Epithelial cell of esophagus (primary cell): ENCODE results near the gene RFT1.

Experiments used
- DNase-seq: peaks from one replicate; pipeline ENCODE4 v3.0.0; 2010; ENCODE audit warnings: low read depth
- H3K4me3 ChIP-seq: 2 replicates; pipeline ENCODE4 v1.5.1; 2011; ENCODE audit warnings: mild to moderate bottlenecking, low read length, control low read depth
- TF ChIP-seq, protein P1 (sequence below): IDR thresholded peaks from 2 replicates; pipeline ENCODE4 v1.5.1; 2011; ENCODE audit warnings: low read depth, mild to moderate bottlenecking, low read length, control low read depth, inconsistent platforms; ENCODE audit not compliant: insufficient read depth; ENCODE audit errors: missing control alignments

The RFT1 gene

DNA sequence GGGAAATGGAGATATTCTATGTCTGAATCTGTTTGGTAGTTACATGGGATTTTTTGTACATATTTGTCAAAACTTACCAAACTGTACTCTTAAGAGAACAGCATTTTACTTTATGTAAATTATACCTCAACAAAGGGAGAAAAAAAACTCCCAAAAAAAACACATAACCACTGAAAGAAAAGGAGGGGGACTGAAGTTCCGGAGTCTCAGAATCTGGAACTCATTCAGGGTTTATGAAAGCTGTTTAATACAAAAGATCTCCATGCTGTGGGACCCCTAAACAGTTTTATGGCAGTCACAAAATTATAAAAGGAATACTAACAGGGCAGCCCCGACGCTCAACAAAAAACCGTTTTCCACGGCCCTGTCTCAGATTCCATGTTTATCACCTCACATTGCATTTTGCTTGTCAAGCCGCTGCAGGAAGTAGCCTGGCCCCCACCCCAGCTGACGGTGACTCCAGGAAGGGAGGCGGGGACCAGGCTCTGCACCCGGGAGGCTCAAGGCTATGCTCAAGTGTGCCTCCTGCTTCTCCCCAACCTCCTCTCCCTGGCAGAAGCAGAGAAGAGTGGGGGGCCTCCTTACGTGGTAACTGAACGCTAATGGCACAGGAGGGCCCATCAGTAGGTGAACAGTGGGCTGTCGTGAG lies 29.3 kb downstream of the RFT1 start:
- no peak for DNase-seq
- H3K4me3 ChIP-seq = no peak overlapping the region
- TF ChIP-seq, protein P1, sequence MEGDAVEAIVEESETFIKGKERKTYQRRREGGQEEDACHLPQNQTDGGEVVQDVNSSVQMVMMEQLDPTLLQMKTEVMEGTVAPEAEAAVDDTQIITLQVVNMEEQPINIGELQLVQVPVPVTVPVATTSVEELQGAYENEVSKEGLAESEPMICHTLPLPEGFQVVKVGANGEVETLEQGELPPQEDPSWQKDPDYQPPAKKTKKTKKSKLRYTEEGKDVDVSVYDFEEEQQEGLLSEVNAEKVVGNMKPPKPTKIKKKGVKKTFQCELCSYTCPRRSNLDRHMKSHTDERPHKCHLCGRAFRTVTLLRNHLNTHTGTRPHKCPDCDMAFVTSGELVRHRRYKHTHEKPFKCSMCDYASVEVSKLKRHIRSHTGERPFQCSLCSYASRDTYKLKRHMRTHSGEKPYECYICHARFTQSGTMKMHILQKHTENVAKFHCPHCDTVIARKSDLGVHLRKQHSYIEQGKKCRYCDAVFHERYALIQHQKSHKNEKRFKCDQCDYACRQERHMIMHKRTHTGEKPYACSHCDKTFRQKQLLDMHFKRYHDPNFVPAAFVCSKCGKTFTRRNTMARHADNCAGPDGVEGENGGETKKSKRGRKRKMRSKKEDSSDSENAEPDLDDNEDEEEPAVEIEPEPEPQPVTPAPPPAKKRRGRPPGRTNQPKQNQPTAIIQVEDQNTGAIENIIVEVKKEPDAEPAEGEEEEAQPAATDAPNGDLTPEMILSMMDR = no peak

DNA sequence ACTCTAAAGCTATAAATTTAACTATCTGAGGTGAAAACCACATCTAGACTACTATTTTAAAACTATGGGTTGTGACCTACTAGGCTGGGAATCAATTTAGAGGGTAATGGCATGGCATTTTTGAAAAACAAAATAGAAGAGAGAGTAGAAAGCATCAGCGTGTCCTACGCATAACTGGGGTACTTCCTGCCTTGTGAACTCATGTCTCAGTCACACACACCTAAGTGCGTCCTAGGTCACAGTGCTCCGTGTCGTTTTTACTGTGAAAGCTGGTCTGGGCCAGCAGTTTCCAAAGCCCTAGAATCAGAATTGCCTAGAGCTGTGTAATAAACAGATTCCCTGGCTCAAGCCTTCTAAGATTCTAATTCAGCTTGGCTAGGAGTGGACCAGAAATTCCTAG lies 32.3 kb downstream of the RFT1 start:
- DNase-seq = no peak
- TF ChIP-seq, protein P1 = no peak
- no peak overlapping the region for H3K4me3 ChIP-seq

DNA sequence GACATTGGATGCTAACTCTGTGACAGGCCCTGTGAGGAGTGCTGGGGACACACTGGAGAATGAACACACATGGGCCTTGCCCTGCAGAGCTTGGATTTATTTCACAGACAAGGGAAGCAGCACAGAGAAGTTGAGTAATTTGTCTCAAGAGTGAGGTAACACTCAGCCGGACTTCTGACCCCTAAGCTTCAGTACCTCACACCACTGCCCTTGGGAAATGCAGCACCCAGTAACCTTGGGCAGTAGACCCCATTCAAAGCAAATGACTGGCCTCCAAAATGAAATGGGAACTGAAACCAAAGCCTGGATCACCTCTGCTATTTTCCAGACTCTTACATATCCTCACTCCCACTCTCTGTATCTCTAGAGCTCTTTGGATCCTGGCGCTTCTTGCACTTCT lies 37.3 kb downstream of the RFT1 start:
- TF ChIP-seq, protein P1 = no peak
- H3K4me3 ChIP-seq = no peak overlapping the region
- DNase-seq = no peak

DNA sequence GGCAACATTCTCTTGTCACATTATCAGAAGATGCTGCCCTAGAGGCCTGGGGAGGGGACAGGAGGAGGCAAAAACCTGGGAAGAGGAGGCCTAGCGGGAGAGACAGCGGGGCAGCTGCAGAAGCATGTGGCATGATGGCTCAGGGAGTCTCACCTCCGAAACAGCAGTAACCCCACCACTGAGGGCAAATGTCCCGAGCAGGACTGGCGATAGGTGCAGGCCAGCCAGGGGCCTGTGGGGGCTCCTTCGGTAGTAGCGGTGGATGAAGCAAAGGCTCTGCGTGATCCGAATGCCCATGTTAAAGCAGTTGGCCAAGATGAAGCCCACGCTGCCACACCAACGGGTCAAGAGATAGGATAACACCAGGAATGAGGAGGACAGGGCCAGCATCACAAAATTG lies 38.0 kb downstream of the RFT1 start:
- TF ChIP-seq, protein P1 = no peak
- DNase-seq = no peak
- no peak overlapping the region for H3K4me3 ChIP-seq

DNA sequence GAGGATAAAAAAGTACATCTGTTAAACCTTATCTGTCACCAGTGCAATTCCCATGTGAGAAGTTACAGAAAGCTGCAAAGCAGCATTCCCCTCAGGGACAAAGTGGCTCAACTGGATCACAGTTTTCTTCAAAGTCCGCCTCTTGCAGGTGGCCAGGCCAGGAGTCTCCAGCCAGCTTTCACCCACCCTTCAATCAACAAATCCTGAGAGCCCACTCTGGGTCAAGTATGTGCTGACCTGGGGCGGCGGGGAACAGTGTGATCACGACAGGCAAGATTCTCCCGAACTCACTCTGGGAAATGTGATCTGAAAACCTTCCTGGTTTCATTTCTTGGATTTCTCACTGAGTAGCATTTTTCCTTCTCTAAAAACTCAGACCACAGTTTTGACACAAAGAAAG lies 39.2 kb downstream of the RFT1 start:
- TF ChIP-seq, protein P1 = no peak
- DNase-seq = no peak
- H3K4me3 ChIP-seq = no peak overlapping the region

DNA sequence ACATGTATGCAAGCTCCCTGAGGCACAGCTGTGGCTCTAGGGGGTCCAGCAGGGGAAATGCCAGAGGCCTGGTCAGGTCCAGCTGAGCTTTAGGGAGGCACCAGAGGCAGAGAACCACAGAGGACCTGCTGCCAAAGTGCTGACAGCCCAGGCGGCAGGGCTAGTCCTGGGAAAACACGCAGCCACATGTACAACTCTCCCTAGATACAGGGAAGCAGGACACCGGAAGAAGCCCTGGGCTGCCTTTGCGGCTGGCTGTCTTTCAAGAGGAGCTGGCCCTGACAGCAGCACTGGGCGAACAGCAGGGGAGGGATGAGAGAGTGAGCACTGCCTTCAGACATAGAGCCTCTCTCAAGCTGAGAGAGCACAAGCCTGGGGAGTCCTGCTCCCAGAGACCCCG lies 40.7 kb downstream of the RFT1 start:
- H3K4me3 ChIP-seq = no peak overlapping the region
- DNase-seq = peak; percentile 80
- TF ChIP-seq, protein P1 = no peak

DNA sequence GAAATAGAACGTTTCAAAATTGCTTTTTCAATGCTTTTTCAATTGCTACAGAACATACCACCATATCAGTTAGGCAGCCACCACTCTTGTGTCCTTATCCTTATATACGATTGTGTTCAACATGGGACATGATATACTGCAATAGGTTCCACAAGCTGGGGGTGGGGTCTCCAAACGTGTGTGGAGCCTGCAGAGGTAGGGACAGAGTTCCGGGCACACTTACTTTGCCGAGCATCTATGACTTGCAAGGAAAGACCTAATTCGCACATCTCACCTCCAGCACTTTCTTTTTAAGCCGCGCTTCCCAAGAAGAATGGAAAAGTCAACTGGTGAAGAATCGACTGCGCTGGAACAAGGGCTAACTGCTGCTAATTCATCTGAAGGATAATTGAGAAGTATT lies 44.8 kb downstream of the RFT1 start:
- no peak overlapping the region for H3K4me3 ChIP-seq
- DNase-seq = no peak
- TF ChIP-seq, protein P1 = no peak
